HepG2 (cell line): Measurements from ENCODE around the gene PHKG1. TPM values are rescaled to one million over a fixed set of nuclear protein-coding genes. Genes with fewer than 3 reads are reported as not detected.
A peak's percentile ranks its signal among the peaks of the same experiment; 100 is the strongest.

Experiments
- FOXA1 ChIP-seq, 2 experiments: fragments of 450-650 bp in 1 of 2; sonication (generic) in 1 of 2; formaldehyde crosslinking in 1 of 2; IDR thresholded peaks; 2 replicates each; pipeline versions ENCODE4 v1.4.0 to v1.6.1; 2016 to 2020; ENCODE audit warnings: missing genetic modification reagents in 1 of 2
- GTF2F1 ChIP-seq: fragments of 150-350 bp; IDR thresholded peaks from 2 replicates; pipeline ENCODE4 v1.6.1; 2014; ENCODE audit warnings: low read length
- HNRNPLL ChIP-seq: fragments of 200-400 bp; formaldehyde crosslinking; IDR thresholded peaks from 2 replicates; pipeline ENCODE4 v1.6.1; 2017; ENCODE audit warnings: mild to moderate bottlenecking, low read depth, low read length; ENCODE audit not compliant: poor library complexity, severe bottlenecking
- HOMEZ ChIP-seq: IDR thresholded peaks from 2 replicates; pipeline ENCODE4 v1.6.1; 2016; ENCODE audit warnings: low read depth
- IRF2 ChIP-seq: IDR thresholded peaks from 2 replicates; pipeline ENCODE4 v1.6.1; 2018; ENCODE audit warnings: missing genetic modification reagents, missing compliant biosample characterization
- ISX ChIP-seq: sonication (generic); formaldehyde crosslinking; conservative IDR thresholded peaks from 2 replicates; pipeline ENCODE4 v1.5.0; 2020; ENCODE audit warnings: missing genetic modification reagents
- KDM6A ChIP-seq: IDR thresholded peaks from 2 replicates; pipeline ENCODE4 v1.6.1; 2016; ENCODE audit warnings: low read depth
- MAFF ChIP-seq: IDR thresholded peaks from 2 replicates; pipeline ENCODE4 v1.6.1; 2011; ENCODE audit warnings: low read depth, low read length, improper control_type of control experiment
- MED13 ChIP-seq: sonication (generic); formaldehyde crosslinking; IDR thresholded peaks from 2 replicates; pipeline ENCODE4 v1.5.0; 2020; ENCODE audit warnings: missing genetic modification reagents
- RNF219 ChIP-seq: sonication (generic); formaldehyde crosslinking; IDR thresholded peaks from 2 replicates; pipeline ENCODE4 v1.5.0; 2020; ENCODE audit warnings: mild to moderate bottlenecking, missing genetic modification reagents
- SKIL ChIP-seq: sonication (generic); formaldehyde crosslinking; IDR thresholded peaks from 2 replicates; pipeline ENCODE4 v1.8.0; 2022; ENCODE audit warnings: missing genetic modification reagents, mild to moderate bottlenecking, moderate library complexity, borderline replicate concordance
- SMAD1 ChIP-seq: sonication (generic); formaldehyde crosslinking; IDR thresholded peaks from 2 replicates; pipeline ENCODE4 v1.4.0; 2020; ENCODE audit warnings: missing genetic modification reagents, low read depth, mild to moderate bottlenecking, borderline replicate concordance
- SMAD3 ChIP-seq: sonication (generic); formaldehyde crosslinking; IDR thresholded peaks from 2 replicates; pipeline ENCODE4 v1.4.0; 2020; ENCODE audit warnings: missing genetic modification reagents
- SP5 ChIP-seq: IDR thresholded peaks from 2 replicates; pipeline ENCODE4 v1.6.1; 2016; ENCODE audit warnings: low read depth, borderline replicate concordance
- TAF15 ChIP-seq: fragments of 200-400 bp; formaldehyde crosslinking; IDR thresholded peaks from one replicate; pipeline ENCODE4 v1.6.1; 2018; ENCODE audit warnings: mild to moderate bottlenecking, low read depth, low read length; ENCODE audit not compliant: poor library complexity, severe bottlenecking
- THAP8 ChIP-seq: sonication (generic); formaldehyde crosslinking; IDR thresholded peaks from 2 replicates; pipeline ENCODE4 v1.5.1; 2020; ENCODE audit warnings: missing genetic modification reagents, mild to moderate bottlenecking, borderline replicate concordance
- ZIK1 ChIP-seq: sonication (generic); formaldehyde crosslinking; IDR thresholded peaks from 2 replicates; pipeline ENCODE4 v1.5.0; 2020; ENCODE audit warnings: mild to moderate bottlenecking, low read depth, missing genetic modification reagents, borderline replicate concordance
- ZKSCAN1 ChIP-seq: fragments of 150-350 bp; IDR thresholded peaks from 2 replicates; pipeline ENCODE4 v1.6.1; 2014; ENCODE audit warnings: low read length
- ZNF264 ChIP-seq: sonication (generic); formaldehyde crosslinking; IDR thresholded peaks from 2 replicates; pipeline ENCODE4 v1.4.0; 2020; ENCODE audit warnings: missing genetic modification reagents
- ZNF292 ChIP-seq: sonication (generic); formaldehyde crosslinking; IDR thresholded peaks from 2 replicates; pipeline ENCODE4 v1.8.1; 2022; ENCODE audit warnings: mild to moderate bottlenecking, low read depth, missing genetic modification reagents, borderline replicate concordance
- ZNF431 ChIP-seq: sonication (generic); formaldehyde crosslinking; IDR thresholded peaks from 2 replicates; pipeline ENCODE4 v1.9.0; 2022; ENCODE audit warnings: missing genetic modification reagents, low read depth, mild to moderate bottlenecking, borderline replicate concordance
- polyA plus RNA-seq, 8 experiments: library from polyadenylated mRNA; depleted of rRNA in 3 of 8; stranded (reverse) in 7 of 8; unstranded in 1 of 8; fragments of >200 nt; fragmentation: Illumina TruSeq in 4 of 8; extraction: Trizol in 4 of 8; gene quantifications; 2 replicates each; pipeline versions ENCODE4 v1.2.1 to v1.2.3, GENCODE V29; 2011 to 2016; ENCODE audit warnings: low read depth in 4 of 8, missing spikeins in 1 of 8, mixed read lengths in 1 of 8; ENCODE audit not compliant: insufficient read depth in 1 of 8
- total RNA-seq, 5 experiments: library from RNA; depleted of rRNA; stranded (reverse); fragments of >200 nt; fragmentation: Illumina TruSeq; extraction: Trizol; gene quantifications; 2 replicates each; pipeline ENCODE4 v1.2.3, GENCODE V29; 2016; ENCODE audit warnings: low read depth in 1 of 5

Gene PHKG1
- total and polyA plus RNA-seq, 2 of the 13 experiments (the other 11 are each of a cell fraction or from before 2014, with no cell fraction given) = 0.44 to 0.71 TPM

GRCh38 chr7:56033671-56034432 is 58.9 kb downstream of the PHKG1 start (continued):
- TF ChIP-seq SKIL (CRISPR knock-in tag) = peak; percentile 56; the same call in 1 of the 2 replicates
- TF ChIP-seq ZKSCAN1 = no peak
- TF ChIP-seq HOMEZ (CRISPR knock-in tag) = no peak
- no peak for TF ChIP-seq GTF2F1
- TF ChIP-seq THAP8 (CRISPR knock-in tag) = no peak
- TF ChIP-seq IRF2 (CRISPR knock-in tag) = peak; percentile 33; the same call in 1 of the 2 replicates
- no peak; the same call in 1 of the 2 replicates for TF ChIP-seq SMAD1 (CRISPR knock-in tag)
- TF ChIP-seq ZIK1 (CRISPR knock-in tag) = peak; percentile 30; the same call in 1 of the 2 replicates
- peak; percentile 39; the same call in 1 of the 2 replicates for TF ChIP-seq MAFF
- TF ChIP-seq HNRNPLL = peak; percentile 59
- TF ChIP-seq RNF219 (CRISPR knock-in tag) = no peak
- TF ChIP-seq ZNF264 (CRISPR knock-in tag) = no peak
- no peak for TF ChIP-seq FOXA1 (IDR thresholded peaks at IDR 0.05)
- 0 out of 2 replicates have a peak, but pooled peaks have one; percentile 15 for TF ChIP-seq FOXA1 (CRISPR knock-in tag; IDR thresholded peaks at IDR 0.05)
- TF ChIP-seq KDM6A (CRISPR knock-in tag) = 0 out of 2 replicates have a peak, but pooled peaks have one; percentile 28
- no peak for TF ChIP-seq TAF15
- peak; percentile 94 for TF ChIP-seq ZNF292
- TF ChIP-seq ZNF431 = no peak
- TF ChIP-seq SMAD3 = peak; percentile 22; the same call in 1 of the 2 replicates
- TF ChIP-seq MED13 = no peak
- TF ChIP-seq ISX = no peak
- TF ChIP-seq SP5 (CRISPR knock-in tag) = peak; percentile 60; the same call in 1 of the 2 replicates
